ENCODE data around the gene CLDN4.
A peak's percentile ranks its signal among the peaks of the same experiment; 100 is the strongest.
"Not testable (repeated sequence)": the region's sequence is repeated elsewhere in the genome, so short reads cannot be mapped to it uniquely, and the experiment has no call there.

CLDN4 gene

DNA sequence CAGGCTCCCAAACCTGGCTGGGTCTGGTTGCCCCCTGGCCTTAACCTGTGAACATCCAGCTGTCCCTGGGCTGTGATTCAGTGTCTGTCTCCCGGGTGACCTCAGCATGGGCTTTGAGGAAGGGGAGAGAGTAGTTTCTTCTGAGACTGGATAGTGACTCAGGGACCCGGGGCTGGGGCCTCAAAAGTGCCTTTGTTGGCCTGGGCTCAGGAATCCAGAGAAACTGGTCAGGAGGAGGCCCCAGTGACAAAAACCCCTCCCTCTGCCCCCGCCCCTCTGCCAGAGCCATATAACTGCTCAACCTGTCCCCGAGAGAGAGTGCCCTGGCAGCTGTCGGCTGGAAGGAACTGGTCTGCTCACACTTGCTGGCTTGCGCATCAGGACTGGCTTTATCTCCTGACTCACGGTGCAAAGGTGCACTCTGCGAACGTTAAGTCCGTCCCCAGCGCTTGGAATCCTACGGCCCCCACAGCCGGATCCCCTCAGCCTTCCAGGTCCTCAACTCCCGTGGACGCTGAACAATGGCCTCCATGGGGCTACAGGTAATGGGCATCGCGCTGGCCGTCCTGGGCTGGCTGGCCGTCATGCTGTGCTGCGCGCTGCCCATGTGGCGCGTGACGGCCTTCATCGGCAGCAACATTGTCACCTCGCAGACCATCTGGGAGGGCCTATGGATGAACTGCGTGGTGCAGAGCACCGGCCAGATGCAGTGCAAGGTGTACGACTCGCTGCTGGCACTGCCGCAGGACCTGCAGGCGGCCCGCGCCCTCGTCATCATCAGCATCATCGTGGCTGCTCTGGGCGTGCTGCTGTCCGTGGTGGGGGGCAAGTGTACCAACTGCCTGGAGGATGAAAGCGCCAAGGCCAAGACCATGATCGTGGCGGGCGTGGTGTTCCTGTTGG is at the start of gene CLDN4:
TSS of gene CLDN4 (plus strand) at position 316 of the 903 bp plus-strand sequence. CDS start at position 522, 206 bp downstream.
- in situ Hi-C loops (cut with MboI; ENCODE audit: low pct_unique_long_range_greater_than_20kb, low sequenced_read_pairs), result no loop called here
- no peak for DNase-seq

GRCh38 chr7:73786588-73786987 is 44.2 kb upstream of the CLDN4 start:
- DNase-seq, result no peak
- in situ Hi-C loops (cut with MboI; ENCODE audit: low pct_unique_long_range_greater_than_20kb, low sequenced_read_pairs), result no loop called here

- in situ Hi-C loops (cut with MboI; ENCODE audit: low pct_unique_long_range_greater_than_20kb, low sequenced_read_pairs); DNase-seq: not testable (repeated sequence)
Measured at GRCh38 chr7:73787786-73788048, 43.1 kb upstream of the CLDN4 start.

DNA sequence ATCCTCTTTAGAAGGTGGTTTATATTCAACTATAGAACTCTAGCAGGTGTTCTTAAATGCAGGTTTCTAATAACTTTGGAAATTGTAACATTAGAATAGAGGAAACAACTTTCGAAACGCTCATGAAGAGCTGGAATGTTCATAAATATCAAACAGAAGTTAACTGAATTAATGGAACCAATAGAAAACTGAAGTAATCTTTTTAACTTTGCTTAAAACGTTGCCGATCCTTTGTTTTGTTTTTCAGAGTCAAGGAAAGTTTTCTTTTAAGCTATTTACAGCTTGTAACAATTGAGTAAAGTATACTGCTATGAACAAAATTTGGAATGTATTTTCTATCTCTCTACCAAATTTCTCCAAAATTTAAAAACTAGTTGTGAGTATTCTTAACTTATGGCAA is 41.7 kb upstream of the CLDN4 start:
- in situ Hi-C loops (cut with MboI; ENCODE audit: low pct_unique_long_range_greater_than_20kb, low sequenced_read_pairs), result no loop called here
- DNase-seq, result no peak

DNA sequence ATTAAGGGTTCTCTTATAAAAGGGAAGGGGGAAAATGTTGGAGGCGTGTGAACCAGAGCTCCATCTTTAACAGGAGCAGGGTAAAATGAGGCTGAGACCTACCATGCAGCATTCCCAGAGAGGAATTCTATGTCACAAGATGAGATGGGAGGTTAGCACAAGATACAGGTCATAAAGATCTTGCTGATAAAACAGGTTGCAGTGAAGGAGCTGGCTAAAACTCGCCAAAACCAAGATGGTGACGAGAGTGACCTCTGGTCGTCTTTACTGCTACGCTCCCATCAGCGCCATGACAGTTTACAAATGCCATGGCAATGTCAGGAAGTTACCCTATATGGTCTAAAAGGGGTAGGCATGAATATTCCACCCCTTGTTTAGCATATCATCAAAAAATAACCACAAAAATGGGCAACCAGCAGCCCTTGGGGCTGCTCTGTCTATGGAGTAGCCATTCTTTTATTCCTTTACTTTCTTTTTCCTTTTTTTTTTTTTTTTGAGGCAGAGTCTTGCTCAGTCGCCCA is 39.6 kb upstream of the CLDN4 start:
- DNase-seq; in situ Hi-C loops (cut with MboI; ENCODE audit: low pct_unique_long_range_greater_than_20kb, low sequenced_read_pairs): not testable (repeated sequence)

DNA sequence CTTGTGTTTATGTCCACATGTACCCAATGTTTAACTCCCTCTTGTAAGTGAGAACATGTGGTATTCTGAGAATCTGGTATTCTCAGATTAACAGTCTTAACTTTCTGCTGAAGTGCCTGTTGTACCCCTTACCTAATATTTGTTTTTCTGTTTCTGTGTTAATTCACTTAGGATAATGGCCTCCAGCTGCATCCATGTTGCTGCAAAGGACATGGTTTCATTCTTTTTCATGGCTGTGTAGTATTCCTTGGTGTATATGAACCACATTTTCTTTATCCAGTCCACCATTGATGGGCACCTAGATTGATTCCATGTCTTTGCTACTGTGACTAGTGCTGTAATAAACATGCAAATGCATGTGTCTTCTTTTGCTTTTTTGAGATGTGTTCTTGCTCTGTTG is 35.6 kb upstream of the CLDN4 start:
- in situ Hi-C loops (cut with MboI; ENCODE audit: low pct_unique_long_range_greater_than_20kb, low sequenced_read_pairs); DNase-seq: not testable (repeated sequence)

- in situ Hi-C loops (cut with MboI; ENCODE audit: low pct_unique_long_range_greater_than_20kb, low sequenced_read_pairs); DNase-seq: not testable (repeated sequence)
Measured at GRCh38 chr7:73796656-73797055, 34.1 kb upstream of the CLDN4 start.

DNA sequence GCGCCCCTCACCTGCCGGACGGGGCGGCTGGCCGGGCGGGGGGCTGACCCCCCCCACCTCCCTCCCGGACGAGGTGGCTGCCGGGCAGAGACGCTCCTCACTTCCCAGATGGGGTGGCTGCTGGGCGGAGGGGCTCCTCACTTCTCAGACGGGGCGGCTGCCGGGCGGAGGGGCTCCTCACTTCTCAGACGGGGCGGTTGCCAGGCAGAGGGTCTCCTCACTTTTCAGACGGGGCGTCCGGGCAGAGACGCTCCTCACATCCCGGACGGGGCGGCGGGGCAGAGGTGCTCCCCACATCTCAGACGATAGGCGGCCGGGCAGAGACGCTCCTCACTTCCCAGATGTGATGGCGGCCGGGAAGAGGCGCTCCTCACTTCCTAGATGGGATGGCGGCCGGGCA is 33.6 kb upstream of the CLDN4 start:
- in situ Hi-C loops (cut with MboI; ENCODE audit: low pct_unique_long_range_greater_than_20kb, low sequenced_read_pairs); DNase-seq: not testable (repeated sequence)

DNA sequence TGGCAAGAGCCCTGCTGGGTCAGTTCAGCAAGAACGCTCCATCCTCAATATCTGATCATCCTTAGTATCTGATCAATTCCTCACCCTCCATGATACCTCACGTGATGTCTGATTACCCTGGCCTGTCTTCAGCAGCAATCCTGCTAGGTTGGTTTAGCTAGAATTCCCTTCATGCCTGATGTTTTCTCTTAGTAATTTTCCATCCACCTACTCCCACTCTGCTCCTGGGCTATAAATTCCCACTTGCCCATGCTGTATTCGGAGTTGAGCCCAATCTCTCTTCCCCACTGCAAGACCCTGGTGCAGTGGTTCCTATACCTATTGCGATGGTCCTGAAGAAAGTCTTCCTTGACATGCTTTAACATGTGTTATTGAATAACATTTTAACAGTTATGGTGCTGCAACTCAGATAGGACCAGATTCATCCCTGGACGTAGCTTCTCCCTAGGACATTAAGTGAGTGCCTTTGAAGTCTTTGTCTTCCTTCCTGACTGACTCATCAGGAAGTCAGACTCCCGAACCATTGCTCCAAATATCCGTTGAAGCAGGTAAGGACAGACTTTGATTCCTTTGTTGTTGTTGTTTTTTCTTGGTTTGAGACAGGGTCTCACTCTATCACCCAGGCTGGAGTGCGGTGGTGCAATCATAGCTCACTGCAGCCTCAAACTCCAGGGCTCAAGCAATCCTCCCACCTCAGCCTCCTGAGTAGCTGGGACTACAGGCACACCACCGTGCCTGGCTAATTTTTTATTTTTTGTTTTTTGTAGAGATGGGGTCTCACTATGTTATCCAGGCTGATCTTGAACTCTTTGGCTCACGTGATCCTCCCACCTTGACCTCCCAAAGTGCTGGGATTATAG is 31.3 kb upstream of the CLDN4 start:
- no peak for DNase-seq

DNA sequence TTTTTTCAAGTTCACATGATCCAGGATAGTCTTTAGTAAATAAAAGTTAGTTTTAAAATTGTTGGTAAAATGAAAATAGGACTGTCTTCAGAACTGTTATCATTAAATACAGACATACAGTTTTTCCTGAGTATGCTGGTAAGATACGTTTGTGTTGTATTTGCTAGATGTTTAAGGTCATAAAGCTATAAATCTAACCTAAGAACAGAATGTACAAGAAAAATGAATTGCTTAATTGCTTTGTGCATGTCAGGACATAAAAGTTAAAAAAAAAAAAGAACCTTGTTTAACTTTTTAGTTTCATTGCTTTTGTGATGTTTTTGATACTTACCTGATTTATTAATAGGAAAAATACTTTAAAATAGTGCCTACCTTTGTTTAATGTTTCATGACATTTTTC is 29.2 kb upstream of the CLDN4 start:
- in situ Hi-C loops (cut with MboI; ENCODE audit: low pct_unique_long_range_greater_than_20kb, low sequenced_read_pairs), result no loop called here
- no peak for DNase-seq

More for the DNA sequence above, 31.3 kb upstream of the CLDN4 start:
- in situ Hi-C loops (cut with MboI; ENCODE audit: low pct_unique_long_range_greater_than_20kb, low sequenced_read_pairs), result no loop called here

GRCh38 chr7:73802459-73802858 is 28.3 kb upstream of the CLDN4 start:
- in situ Hi-C loops (cut with MboI; ENCODE audit: low pct_unique_long_range_greater_than_20kb, low sequenced_read_pairs), result no loop called here
- DNase-seq, result no peak

DNA sequence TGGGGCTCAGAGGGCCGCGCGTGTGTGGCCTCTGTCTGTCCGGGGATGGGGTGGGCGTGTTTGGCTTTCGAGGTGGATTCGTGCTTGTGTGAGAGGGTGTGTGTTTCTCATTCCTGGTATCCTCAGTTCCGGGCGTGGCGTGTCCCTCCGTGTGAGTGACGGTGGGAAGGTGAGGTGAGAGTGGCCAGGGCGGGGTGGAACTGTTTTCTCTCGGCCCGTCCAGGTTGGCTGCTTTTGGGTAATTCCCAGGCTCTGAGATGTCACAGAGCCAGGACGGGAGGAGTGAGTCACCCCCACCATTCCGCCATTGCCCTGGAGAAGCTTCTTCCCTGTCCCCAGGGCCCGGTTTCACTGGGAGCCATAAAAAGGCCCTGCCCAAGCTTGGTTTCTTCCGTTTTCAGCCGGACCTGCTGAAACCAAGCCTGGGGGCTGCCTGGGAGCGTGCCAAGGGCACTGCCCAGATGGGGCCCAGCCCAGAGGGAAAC is 21.3 kb upstream of the CLDN4 start:
- DNase-seq, result no peak
- in situ Hi-C loops (cut with MboI; ENCODE audit: low pct_unique_long_range_greater_than_20kb, low sequenced_read_pairs), result no loop called here

DNA sequence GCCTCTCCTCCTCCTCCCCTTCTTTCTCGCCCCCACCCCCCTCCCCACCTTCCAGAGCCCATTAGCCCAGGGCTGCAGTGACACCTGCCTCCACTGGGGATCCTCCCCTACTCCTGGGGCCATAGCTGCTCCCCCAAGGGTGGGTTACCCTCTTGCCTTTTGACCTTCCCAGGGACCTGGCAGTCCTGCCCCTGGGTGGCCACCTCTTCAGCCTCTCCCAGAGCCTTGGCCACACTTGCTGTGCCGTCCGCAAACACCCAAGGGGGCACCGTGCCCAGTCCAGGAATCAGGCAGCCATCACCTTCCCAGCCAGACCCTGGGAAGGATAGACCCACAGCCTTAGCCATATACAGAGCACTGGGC is 19.8 kb upstream of the CLDN4 start:
- no peak for DNase-seq
- in situ Hi-C loops (cut with MboI; ENCODE audit: low pct_unique_long_range_greater_than_20kb, low sequenced_read_pairs), result no loop called here

GRCh38 chr7:73811760-73812168 is 19.0 kb upstream of the CLDN4 start:
- peak; percentile 65 for DNase-seq
- in situ Hi-C loops (cut with MboI; ENCODE audit: low pct_unique_long_range_greater_than_20kb, low sequenced_read_pairs), result no loop called here

DNA sequence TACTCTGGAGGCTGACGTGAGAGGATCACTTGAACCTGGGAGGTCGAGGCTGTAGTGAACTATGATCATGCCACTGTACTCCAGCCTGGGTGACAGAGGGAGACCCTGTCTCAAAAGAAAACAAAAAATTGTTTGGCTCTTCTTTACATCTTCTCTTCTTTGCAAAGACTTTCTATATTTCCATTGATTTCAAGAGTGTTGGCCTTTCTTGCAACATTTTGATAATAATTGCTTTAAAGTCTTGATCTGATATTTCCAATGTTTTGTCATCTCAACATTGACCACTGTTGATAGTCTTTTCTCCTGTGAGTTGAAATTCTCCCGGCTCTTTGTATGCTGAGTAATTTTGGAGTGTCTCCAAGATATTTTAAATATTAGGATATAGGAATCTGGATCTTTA is 17.8 kb upstream of the CLDN4 start:
- in situ Hi-C loops (cut with MboI; ENCODE audit: low pct_unique_long_range_greater_than_20kb, low sequenced_read_pairs), result no loop called here
- no peak for DNase-seq

GRCh38 chr7:73815436-73815835 is 15.4 kb upstream of the CLDN4 start:
- in situ Hi-C loops (cut with MboI; ENCODE audit: low pct_unique_long_range_greater_than_20kb, low sequenced_read_pairs), result no loop called here
- no peak for DNase-seq

DNA sequence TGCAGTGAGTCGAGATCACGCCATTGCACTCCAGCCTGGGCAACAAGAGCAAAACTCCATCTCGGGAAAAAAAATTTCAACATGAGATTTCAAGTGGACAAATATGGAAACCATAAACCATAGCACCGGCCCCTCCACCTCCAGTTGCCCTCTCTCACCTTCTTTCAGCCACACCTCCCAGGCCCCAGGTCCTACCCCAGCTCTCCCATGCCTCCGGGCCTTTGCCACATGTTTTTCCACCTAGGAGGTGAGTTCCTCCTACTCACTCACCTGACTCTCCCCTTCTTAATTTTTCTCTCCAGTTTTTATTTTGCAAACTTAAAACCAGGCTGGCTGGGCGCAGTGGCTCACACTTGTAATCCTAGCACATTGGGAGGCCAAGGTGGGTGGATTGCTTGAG is 13.7 kb upstream of the CLDN4 start:
- DNase-seq, result no peak
- in situ Hi-C loops (cut with MboI; ENCODE audit: low pct_unique_long_range_greater_than_20kb, low sequenced_read_pairs), result no loop called here

- no peak for DNase-seq
- in situ Hi-C loops (cut with MboI; ENCODE audit: low pct_unique_long_range_greater_than_20kb, low sequenced_read_pairs), result no loop called here
Measured at GRCh38 chr7:73820013-73820412, 10.8 kb upstream of the CLDN4 start.

DNA sequence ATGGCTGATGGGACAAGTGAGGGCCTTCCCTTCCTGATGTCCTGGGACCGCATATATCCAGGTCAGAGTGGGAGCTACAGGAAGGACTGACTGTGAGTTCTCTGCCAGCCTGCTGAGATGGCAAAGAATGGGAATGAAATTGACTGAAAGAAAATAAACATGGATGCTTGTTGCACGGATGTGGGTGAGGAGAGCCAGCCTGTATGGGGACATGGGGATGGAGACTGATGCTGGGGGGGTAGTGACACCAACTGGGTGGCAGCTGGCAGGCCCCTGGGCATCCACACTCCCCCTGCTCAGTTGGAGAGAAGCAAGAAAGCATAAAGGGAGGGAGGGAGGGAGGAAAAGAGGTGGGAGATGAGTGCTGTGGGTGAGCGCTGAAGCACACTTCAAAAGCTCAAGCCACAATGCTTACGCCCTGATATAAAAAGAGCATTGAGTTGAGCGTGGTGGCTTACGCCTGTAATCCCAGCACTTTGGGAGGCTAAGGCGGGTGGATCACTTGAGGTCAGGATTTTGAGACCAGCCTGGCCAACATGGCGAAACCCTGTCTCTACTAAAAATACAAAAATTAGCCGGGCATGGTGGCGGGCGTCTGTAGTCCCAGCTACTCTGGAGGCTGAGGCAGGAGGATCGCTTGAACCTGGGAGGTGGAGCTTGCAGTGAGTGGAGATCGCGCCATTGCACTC is 9.1 kb upstream of the CLDN4 start:
- in situ Hi-C loops (cut with MboI; ENCODE audit: low pct_unique_long_range_greater_than_20kb, low sequenced_read_pairs); DNase-seq: not testable (repeated sequence)
